ENCODE data around the gene AGPAT1. TPM values are rescaled to one million over a fixed set of nuclear protein-coding genes. Genes with fewer than 3 reads are reported as not detected.
A peak's percentile ranks its signal among the peaks of the same experiment; 100 is the strongest.

Gene AGPAT1
- polyA plus RNA-seq, 1 of the 3 experiments (the other 2 are of a cell fraction), result 118 TPM

DNA sequence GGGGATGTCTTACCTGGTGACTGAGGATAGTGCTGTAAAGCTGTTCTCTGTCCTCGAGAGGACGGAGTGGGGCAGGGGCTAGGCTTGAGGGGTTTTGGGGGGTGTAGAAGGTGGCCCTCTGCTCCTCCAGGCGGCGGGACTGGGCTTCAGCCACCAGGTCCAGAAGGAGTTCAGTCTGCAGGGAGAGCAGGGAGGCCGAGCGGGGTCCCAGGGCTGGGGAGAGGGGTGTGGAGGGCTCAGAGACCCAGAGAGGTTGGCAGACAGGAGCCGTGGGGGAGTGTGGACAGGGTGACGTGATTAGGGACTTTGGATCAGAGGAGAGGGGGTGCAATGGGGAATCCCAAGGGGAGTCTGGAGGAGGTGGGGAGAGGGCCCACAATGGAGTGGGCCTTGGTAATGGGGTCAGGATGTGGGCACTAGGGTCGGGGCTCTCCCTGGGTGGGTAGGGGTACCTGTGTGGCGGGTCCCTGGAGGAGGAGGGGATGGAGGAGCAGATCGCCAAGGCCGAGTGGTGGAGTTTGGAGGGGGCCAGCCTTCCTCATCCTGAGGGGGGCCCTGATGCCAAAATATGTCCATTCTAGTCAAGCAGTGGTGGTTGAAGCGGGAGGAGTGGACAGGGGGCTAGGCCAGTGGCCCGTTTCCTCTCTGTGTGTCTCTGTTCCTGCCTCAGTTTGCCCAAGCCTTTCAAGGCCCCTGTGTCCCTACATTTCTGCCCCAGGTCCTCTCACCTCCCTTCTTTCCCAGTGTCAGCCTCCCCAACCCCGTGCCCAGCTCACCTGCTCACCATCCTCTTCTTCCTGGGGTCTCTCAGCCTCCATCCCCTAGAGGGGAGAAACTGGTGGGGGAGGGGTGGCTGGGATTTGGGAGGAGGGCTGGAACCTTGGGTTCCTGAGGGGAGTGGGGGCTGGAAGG lies 16.1 kb upstream of the AGPAT1 start:
- TF ChIP-seq CHD2 (IDR thresholded peaks at IDR 0.05; ENCODE audit: low read length, partially characterized antibody) (no peak), SMC3 (IDR thresholded peaks at IDR 0.05; ENCODE audit: low read depth, low read length) (no peak), USF1 (IDR thresholded peaks at IDR 0.05; ENCODE audit: borderline replicate concordance, low read depth) (no peak), TCF12 (IDR thresholded peaks at IDR 0.05) (no peak)
- TF ChIP-seq, protein P1, sequence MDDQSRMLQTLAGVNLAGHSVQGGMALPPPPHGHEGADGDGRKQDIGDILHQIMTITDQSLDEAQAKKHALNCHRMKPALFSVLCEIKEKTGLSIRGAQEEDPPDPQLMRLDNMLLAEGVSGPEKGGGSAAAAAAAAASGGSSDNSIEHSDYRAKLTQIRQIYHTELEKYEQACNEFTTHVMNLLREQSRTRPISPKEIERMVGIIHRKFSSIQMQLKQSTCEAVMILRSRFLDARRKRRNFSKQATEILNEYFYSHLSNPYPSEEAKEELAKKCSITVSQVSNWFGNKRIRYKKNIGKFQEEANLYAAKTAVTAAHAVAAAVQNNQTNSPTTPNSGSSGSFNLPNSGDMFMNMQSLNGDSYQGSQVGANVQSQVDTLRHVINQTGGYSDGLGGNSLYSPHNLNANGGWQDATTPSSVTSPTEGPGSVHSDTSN (IDR thresholded peaks at IDR 0.05), result no peak
- Histone ChIP-seq H3K36me3 (replicated peaks in 1 of 2; ENCODE audit: control insufficient read depth in 1 of 2, insufficient read depth in 2 of 2, low read length in 1 of 2) (peaks cover 8% of the 10 kb centered on the region in 2 experiments), H3K4me2 (0 out of 2 replicates have a peak overlapping the region, but pooled peaks have one; percentile 10), H3K9ac (no peak overlapping the region), H3F3A (replicated peaks; ENCODE audit: insufficient read depth) (peaks cover 16% of the 10 kb centered on the region), H4K20me1 (ENCODE audit: insufficient read depth) (no peaks in the 10 kb centered on the region), H3K4me1 (ENCODE audit: control insufficient read depth in 1 of 2, insufficient read depth in 2 of 2, low read depth in 1 of 2, low read length in 1 of 2) (peaks cover 3 to 28% of the 10 kb centered on the region in 2 experiments; a peak in 1 of 4 replicates), H3K4me3 (ENCODE audit: low read depth in 2 of 2, low read length in 1 of 2) (no peak overlapping the region), H2AFZ (ENCODE audit: low read depth) (no peak overlapping the region), H3K27me3 (ENCODE audit: insufficient read depth) (no peaks in the 10 kb centered on the region), H3K79me2 (ENCODE audit: insufficient read depth) (peaks cover 21% of the 10 kb centered on the region), H3K9me3 (no peaks in the 10 kb centered on the region), H3K27ac (ENCODE audit: low read depth in 2 of 2, low read length in 1 of 2) (no peak overlapping the region), H3K9me2 (no peaks in the 10 kb centered on the region)
- DNase-seq, result no peak
- ChIA-PET POLR2A (interaction anchor here (3.1 kb wide), 1 partner anchor 14 kb away, joined by 22 read pairs; the partner anchor contains the start of gene RNF5), CTCF (interaction anchor here (1.6 to 2.2 kb wide), 3 partner anchors 23 to 73 kb away, joined by 4 to 7 read pairs (median 5); no protein-coding TSS in a partner anchor)
- WGBS (ENCODE audit: low lambda C conversion rate), result 92% methylated on average over 14 of the region's 15 CpGs

- WGBS (ENCODE audit: low lambda C conversion rate), result 98% methylated on average over 8 of the region's 8 CpGs
- H3K4me1 ChIP-seq (ENCODE audit: control insufficient read depth in 1 of 2, insufficient read depth in 2 of 2, low read depth in 1 of 2, low read length in 1 of 2), result peaks cover 0 to 25% of the 10 kb centered on the region in 2 experiments; a peak in 1 of 4 replicates
- no peaks in the 10 kb centered on the region for H3K9me2 ChIP-seq
- ChIA-PET CTCF (interaction anchor here (2.1 to 2.2 kb wide), 2 partner anchors 22 to 73 kb away, joined by 5 to 7 read pairs; no protein-coding TSS in a partner anchor), POLR2A (interaction anchor here (3.1 kb wide), 1 partner anchor 13 kb away, joined by 22 read pairs; the partner anchor contains the start of gene RNF5)
- no peaks in the 10 kb centered on the region for H3K9me3 ChIP-seq
- no peak overlapping the region for H2AFZ ChIP-seq (ENCODE audit: low read depth)
- no peak overlapping the region; a peak in 1 of 4 replicates for H3K4me3 ChIP-seq (ENCODE audit: low read depth in 2 of 2, low read length in 1 of 2)
- H3K79me2 ChIP-seq (ENCODE audit: insufficient read depth), result peaks cover 21% of the 10 kb centered on the region
- TF ChIP-seq EZH2phosphoT487 (IDR thresholded peaks at IDR 0.05; ENCODE audit: borderline replicate concordance, low read depth) (no peak), NRF1 (IDR thresholded peaks at IDR 0.05; ENCODE audit: low read depth, low read length) (no peak), TAF1 (IDR thresholded peaks at IDR 0.05; ENCODE audit: borderline replicate concordance, low read depth, low read length) (no peak)
- TF ChIP-seq, protein P2, sequence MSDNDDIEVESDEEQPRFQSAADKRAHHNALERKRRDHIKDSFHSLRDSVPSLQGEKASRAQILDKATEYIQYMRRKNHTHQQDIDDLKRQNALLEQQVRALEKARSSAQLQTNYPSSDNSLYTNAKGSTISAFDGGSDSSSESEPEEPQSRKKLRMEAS (IDR thresholded peaks at IDR 0.05; ENCODE audit: low read depth), result no peak
- H3F3A ChIP-seq (replicated peaks; ENCODE audit: insufficient read depth), result peaks cover 19% of the 10 kb centered on the region
- no peak for DNase-seq
- H3K27ac ChIP-seq (ENCODE audit: low read depth in 2 of 2, low read length in 1 of 2), result peak overlapping the region; percentile 29 to 87; a peak in 3 of 4 replicates
- peak overlapping the region; percentile 92; the same call in 1 of the 2 replicates for H3K4me2 ChIP-seq
- H4K20me1 ChIP-seq (ENCODE audit: insufficient read depth), result no peaks in the 10 kb centered on the region
- H3K36me3 ChIP-seq (replicated peaks in 1 of 2; ENCODE audit: control insufficient read depth in 1 of 2, insufficient read depth in 2 of 2, low read length in 1 of 2), result peaks cover 8 to 17% of the 10 kb centered on the region in 2 experiments
- H3K27me3 ChIP-seq (ENCODE audit: insufficient read depth), result no peaks in the 10 kb centered on the region
- H3K9ac ChIP-seq, result no peak overlapping the region
Measured at GRCh38 chr6:32190911-32191677, 15.2 kb upstream of the AGPAT1 start.

Measured in SK-N-SH (cell line).